Endothelial cell of hepatic sinusoid (primary cell): Measurements from ENCODE around the gene TEX22.

ENCODE experiments used
- in situ Hi-C: cut with HindIII; loops from 2 replicates; pipeline ENCODE4 v1.10.0; 2017; ENCODE audit warnings: low sequenced_read_pairs

Gene TEX22

GRCh38 chr14:105394714-105395537 is 3.4 kb upstream of the TEX22 start:
- in situ Hi-C loops: no loop called here

GRCh38 chr14:105395538-105395854 is 2.8 kb upstream of the TEX22 start:
- in situ Hi-C loops: no loop called here

- in situ Hi-C loops: no loop called here
Measured at GRCh38 chr14:105397350-105397931, 897 bp upstream of the TEX22 start.

GRCh38 chr14:105398726-105399465 is 558 bp downstream of the TEX22 start:
- in situ Hi-C loops: no loop called here

- in situ Hi-C loops: no loop called here
Measured at GRCh38 chr14:105399466-105399775, 1.1 kb downstream of the TEX22 start.

GRCh38 chr14:105400016-105400415 is 1.7 kb downstream of the TEX22 start:
- in situ Hi-C loops: loop anchor here (5.0 kb wide), 1 partner anchor 67 kb away; no protein-coding TSS in a partner anchor

GRCh38 chr14:105401699-105402098 is 3.4 kb downstream of the TEX22 start:
- in situ Hi-C loops: loop anchor here (5.0 kb wide), 1 partner anchor 66 kb away; no protein-coding TSS in a partner anchor

- in situ Hi-C loops: no loop called here
Measured at GRCh38 chr14:105408592-105408991, 10.3 kb downstream of the TEX22 start.

GRCh38 chr14:105409364-105409763 is 11.0 kb downstream of the TEX22 start:
- in situ Hi-C loops: no loop called here

GRCh38 chr14:105410642-105411016 is 12.3 kb downstream of the TEX22 start:
- in situ Hi-C loops: no loop called here

- in situ Hi-C loops: no loop called here
Measured at GRCh38 chr14:105411017-105411941, 12.9 kb downstream of the TEX22 start.

- in situ Hi-C loops: no loop called here
Measured at GRCh38 chr14:105411985-105412770, 13.8 kb downstream of the TEX22 start.

GRCh38 chr14:105412771-105413543 is 14.6 kb downstream of the TEX22 start:
- in situ Hi-C loops: no loop called here

GRCh38 chr14:105413544-105413886 is 15.2 kb downstream of the TEX22 start:
- in situ Hi-C loops: no loop called here

GRCh38 chr14:105414456-105415371 is 16.4 kb downstream of the TEX22 start:
- in situ Hi-C loops: no loop called here

- in situ Hi-C loops: no loop called here
Measured at GRCh38 chr14:105415481-105416428, 17.4 kb downstream of the TEX22 start.

GRCh38 chr14:105416671-105417070 is 18.3 kb downstream of the TEX22 start:
- in situ Hi-C loops: no loop called here
